ENCODE data around the gene VAMP8. TPM values are rescaled to one million over a fixed set of nuclear protein-coding genes. Genes with fewer than 3 reads are reported as not detected.
"Not testable (repeated sequence)": the region's sequence is repeated elsewhere in the genome, so short reads cannot be mapped to it uniquely, and the experiment has no call there.

Gene VAMP8
- total and polyA plus RNA-seq, 2 experiments from 2014 or later = 1.2 to 1.7 TPM

- peaks cover 34% of the 10 kb centered on the region for H3F3A ChIP-seq (ENCODE audit: insufficient read depth)
- no peaks in the 10 kb centered on the region for H3K27me3 ChIP-seq (replicated peaks; ENCODE audit: insufficient read depth)
- H3K9ac ChIP-seq = peak overlapping the region; percentile 79
- DNase-seq = peak; percentile 48
- H3K27ac ChIP-seq = peak overlapping the region; percentile 46; the same call in 1 of the 2 replicates
- H3K79me2 ChIP-seq (ENCODE audit: insufficient read depth) = peaks cover 56% of the 10 kb centered on the region
- no peaks in the 10 kb centered on the region; the same call in 1 of the 2 replicates for H3K36me3 ChIP-seq (ENCODE audit: low read depth)
- H3K9me3 ChIP-seq (ENCODE audit: low read depth) = no peaks in the 10 kb centered on the region
- no peak for TF ChIP-seq EZH2phosphoT487 (IDR thresholded peaks at IDR 0.05; ENCODE audit: insufficient read depth, low read depth)
- TF ChIP-seq EZH2 (IDR thresholded peaks at IDR 0.05; ENCODE audit: insufficient read depth, poor library complexity, severe bottlenecking) = no peak
- whole genome bisulfite sequencing, 2 experiments (ENCODE audit: low coverage in 1 of 2, low lambda C conversion rate in 2 of 2, missing lambda C conversion rate in 2 of 2) = 10 to 12% methylated on average over 24 of the region's 24 CpGs
- H3K4me2 ChIP-seq (ENCODE audit: unreplicated experiment) = peak overlapping the region; percentile 97
- in situ Hi-C loops (cut with MboI) = no loop called here
- peak overlapping the region; percentile 91 for H2AFZ ChIP-seq
- no peaks in the 10 kb centered on the region for H3K9me2 ChIP-seq (ENCODE audit: insufficient read depth)
- no peaks in the 10 kb centered on the region for H4K20me1 ChIP-seq (ENCODE audit: insufficient read depth)
- peak overlapping the region; percentile 77 for H3K4me3 ChIP-seq
- peaks cover 11% of the 10 kb centered on the region for H3K4me1 ChIP-seq (ENCODE audit: insufficient read depth)
Observed at GRCh38 chr2:85611217-85611704, 33.9 kb downstream of the VAMP8 start.

- WGBS, 2 experiments (ENCODE audit: low coverage in 1 of 2, low lambda C conversion rate in 2 of 2, missing lambda C conversion rate in 2 of 2) = 14 to 15% methylated on average over 65 to 71 of the region's 73 CpGs
- peak within 1 kb of the TSS; percentile 91 for H2AFZ ChIP-seq
- no peaks in the 10 kb centered on the region for H3K9me3 ChIP-seq (ENCODE audit: low read depth)
- peaks cover 5% of the 10 kb centered on the region for H3K4me1 ChIP-seq (ENCODE audit: insufficient read depth)
- H3K79me2 ChIP-seq (ENCODE audit: insufficient read depth) = peaks cover 56% of the 10 kb centered on the region
- DNase-seq = peak; percentile 94
- no peaks in the 10 kb centered on the region for H4K20me1 ChIP-seq (ENCODE audit: insufficient read depth)
- H3K9ac ChIP-seq = peak within 1 kb of the TSS; percentile 79
- no peaks in the 10 kb centered on the region for H3K9me2 ChIP-seq (ENCODE audit: insufficient read depth)
- in situ Hi-C loops (cut with MboI) = no loop called here
- peak within 1 kb of the TSS; percentile 97 for H3K4me2 ChIP-seq (ENCODE audit: unreplicated experiment)
- H3K27me3 ChIP-seq (replicated peaks; ENCODE audit: insufficient read depth) = no peaks in the 10 kb centered on the region
- H3F3A ChIP-seq (ENCODE audit: insufficient read depth) = peaks cover 27% of the 10 kb centered on the region
- peak within 1 kb of the TSS; percentile 46 for H3K27ac ChIP-seq
- no peaks in the 10 kb centered on the region; the same call in 1 of the 2 replicates for H3K36me3 ChIP-seq (ENCODE audit: low read depth)
- H3K4me3 ChIP-seq = peak within 1 kb of the TSS; percentile 77
- TF ChIP-seq EZH2phosphoT487 (IDR thresholded peaks at IDR 0.05; ENCODE audit: insufficient read depth, low read depth) (no peak), EZH2 (IDR thresholded peaks at IDR 0.05; ENCODE audit: insufficient read depth, poor library complexity, severe bottlenecking) (no peak)
Observed at GRCh38 chr2:85611705-85612587, 34.6 kb downstream of the VAMP8 start, which contains the start of gene C2orf68. C2orf68 (minus strand) TSS chr2:85612066; CDS start chr2:85611984, 82 bp downstream.

- no peaks in the 10 kb centered on the region for H3K9me3 ChIP-seq (ENCODE audit: low read depth)
- in situ Hi-C loops (cut with MboI) = no loop called here
- peaks cover 61% of the 10 kb centered on the region for H3K79me2 ChIP-seq (ENCODE audit: insufficient read depth)
- 0 out of 2 replicates have a peak, but pooled peaks cover 13% of the 10 kb centered on the region for H3F3A ChIP-seq (ENCODE audit: insufficient read depth)
- no peak overlapping the region for H3K4me3 ChIP-seq
- H4K20me1 ChIP-seq (ENCODE audit: insufficient read depth) = no peaks in the 10 kb centered on the region
- H2AFZ ChIP-seq = no peak overlapping the region
- H3K27ac ChIP-seq = no peak overlapping the region
- no peak overlapping the region for H3K4me2 ChIP-seq (ENCODE audit: unreplicated experiment)
- 82 to 83% methylated on average over 10 of the region's 10 CpGs for WGBS, 2 experiments (ENCODE audit: low coverage in 1 of 2, low lambda C conversion rate in 2 of 2, missing lambda C conversion rate in 2 of 2)
- DNase-seq = no peak
- H3K36me3 ChIP-seq (ENCODE audit: low read depth) = no peaks in the 10 kb centered on the region
- no peak overlapping the region for H3K9ac ChIP-seq
- no peaks in the 10 kb centered on the region for H3K9me2 ChIP-seq (ENCODE audit: insufficient read depth)
- no peaks in the 10 kb centered on the region for H3K27me3 ChIP-seq (replicated peaks; ENCODE audit: insufficient read depth)
- H3K4me1 ChIP-seq (ENCODE audit: insufficient read depth) = peaks cover 15% of the 10 kb centered on the region
- no peak for TF ChIP-seq EZH2phosphoT487 (IDR thresholded peaks at IDR 0.05; ENCODE audit: insufficient read depth, low read depth)
- no peak for TF ChIP-seq EZH2 (IDR thresholded peaks at IDR 0.05; ENCODE audit: insufficient read depth, poor library complexity, severe bottlenecking)
Observed at GRCh38 chr2:85613717-85614515, 36.5 kb downstream of the VAMP8 start.

- H3K4me1 ChIP-seq (ENCODE audit: insufficient read depth) = peaks cover 22% of the 10 kb centered on the region
- DNase-seq; H2AFZ ChIP-seq; H3K4me2 ChIP-seq (ENCODE audit: unreplicated experiment); H3K36me3 ChIP-seq (ENCODE audit: low read depth); H3K9ac ChIP-seq; H3K4me3 ChIP-seq; H3K9me2 ChIP-seq (ENCODE audit: insufficient read depth); H3K27ac ChIP-seq; H4K20me1 ChIP-seq (ENCODE audit: insufficient read depth); in situ Hi-C loops (cut with MboI); H3K27me3 ChIP-seq (replicated peaks; ENCODE audit: insufficient read depth); H3K9me3 ChIP-seq (ENCODE audit: low read depth): not testable (repeated sequence)
- H3K79me2 ChIP-seq (ENCODE audit: insufficient read depth) = peaks cover 61% of the 10 kb centered on the region
- WGBS, 2 experiments (ENCODE audit: low coverage in 1 of 2, low lambda C conversion rate in 2 of 2, missing lambda C conversion rate in 2 of 2) = 97 to 99% methylated on average over 7 of the region's 7 CpGs
- H3F3A ChIP-seq (ENCODE audit: insufficient read depth) = 0 out of 2 replicates have a peak, but pooled peaks cover 13% of the 10 kb centered on the region
Observed at GRCh38 chr2:85614757-85615156, 37.4 kb downstream of the VAMP8 start.

Data from GM23248 (cell line).